Esophagus muscularis mucosa (tissue), 4 donors: ENCODE measurements around the gene DNAJA2. TPM values are rescaled to one million over a fixed set of nuclear protein-coding genes. Genes with fewer than 3 reads are reported as not detected.

ENCODE experiments used
- DNase-seq: peaks from one replicate; pipeline ENCODE4 v3.0.0-alpha.2; 2017; ENCODE audit errors: extremely low spot score
- H3K27ac ChIP-seq, 4 donors: fragments of 200-600 bp; sonication (generic); replicated peaks in 1 of 4; 1 replicate in 3 of 4; 2 replicates in 1 of 4; pipeline ENCODE4 v1.5.1; 2016 to 2019; ENCODE audit warnings: mild to moderate bottlenecking in 1 of 4
- H3K27me3 ChIP-seq, 4 donors: fragments of 200-600 bp; sonication (generic); one replicate each; pipeline versions ENCODE4 v1.5.1 to v1.6.0; 2016 to 2019
- H3K36me3 ChIP-seq, 4 donors: fragments of 200-600 bp; sonication (generic); one replicate each; pipeline ENCODE4 v1.5.1; 2016 to 2019
- H3K4me1 ChIP-seq, 4 donors: fragments of 200-600 bp; sonication (generic); one replicate each; pipeline ENCODE4 v1.5.1; 2016 to 2019
- H3K4me3 ChIP-seq, 4 donors: fragments of 200-600 bp; sonication (generic); 1 replicate in 2 of 4; 2 replicates in 2 of 4; pipeline ENCODE4 v1.5.1; 2016 to 2019; ENCODE audit warnings: mild to moderate bottlenecking in 4 of 4, moderate library complexity in 1 of 4
- H3K9me3 ChIP-seq, 4 donors: fragments of 200-600 bp; sonication (generic); 1 replicate in 3 of 4; 2 replicates in 1 of 4; pipeline ENCODE4 v1.5.1; 2016 to 2019
- CTCF ChIP-seq, 3 experiments: fragments of 200-600 bp in 2 of 3; fragments of 450-650 bp in 1 of 3; sonication (generic) in 2 of 3; IDR thresholded peaks; one replicate each; pipeline ENCODE4 v1.5.1; 2017 to 2019; ENCODE audit warnings: antibody characterized with exemption in 3 of 3, mild to moderate bottlenecking in 2 of 3, moderate library complexity in 1 of 3
- EP300 ChIP-seq: sonication (generic); formaldehyde crosslinking; IDR thresholded peaks from one replicate; pipeline ENCODE4 v1.6.1; 2017; ENCODE audit warnings: antibody characterized with exemption
- POLR2A ChIP-seq: fragments of 450-650 bp; IDR thresholded peaks from one replicate; pipeline ENCODE4 v1.6.1; 2017; ENCODE audit warnings: antibody characterized with exemption, moderate library complexity, mild to moderate bottlenecking, low read depth
- POLR2AphosphoS5 ChIP-seq, 2 donors: sonication (generic); formaldehyde crosslinking; IDR thresholded peaks; one replicate each; pipeline ENCODE4 v1.6.1; 2017; ENCODE audit warnings: antibody characterized with exemption in 2 of 2
- WGBS: methylation state at CpG from one replicate; pipeline ENCODE4 v1.1.5; 2018; 5-methylcytosine and 5-hydroxymethylcytosine counted together
- intact Hi-C: fragments of 100-400 bp; cut with DNase I; formaldehyde crosslinking; loops from one replicate; pipeline ENCODE4 v1.15.1; 2023
- total RNA-seq, 4 donors: library from RNA; depleted of rRNA; stranded (reverse); fragments of >200 nt; gene quantifications; one replicate each; pipeline versions ENCODE4 v1.1.0 to v1.2.1, GENCODE V29; 2016

Gene DNAJA2
- total RNA-seq, 4 donors from 2014 or later, result 48.4 to 68.2 (median 56.0) TPM

DNA sequence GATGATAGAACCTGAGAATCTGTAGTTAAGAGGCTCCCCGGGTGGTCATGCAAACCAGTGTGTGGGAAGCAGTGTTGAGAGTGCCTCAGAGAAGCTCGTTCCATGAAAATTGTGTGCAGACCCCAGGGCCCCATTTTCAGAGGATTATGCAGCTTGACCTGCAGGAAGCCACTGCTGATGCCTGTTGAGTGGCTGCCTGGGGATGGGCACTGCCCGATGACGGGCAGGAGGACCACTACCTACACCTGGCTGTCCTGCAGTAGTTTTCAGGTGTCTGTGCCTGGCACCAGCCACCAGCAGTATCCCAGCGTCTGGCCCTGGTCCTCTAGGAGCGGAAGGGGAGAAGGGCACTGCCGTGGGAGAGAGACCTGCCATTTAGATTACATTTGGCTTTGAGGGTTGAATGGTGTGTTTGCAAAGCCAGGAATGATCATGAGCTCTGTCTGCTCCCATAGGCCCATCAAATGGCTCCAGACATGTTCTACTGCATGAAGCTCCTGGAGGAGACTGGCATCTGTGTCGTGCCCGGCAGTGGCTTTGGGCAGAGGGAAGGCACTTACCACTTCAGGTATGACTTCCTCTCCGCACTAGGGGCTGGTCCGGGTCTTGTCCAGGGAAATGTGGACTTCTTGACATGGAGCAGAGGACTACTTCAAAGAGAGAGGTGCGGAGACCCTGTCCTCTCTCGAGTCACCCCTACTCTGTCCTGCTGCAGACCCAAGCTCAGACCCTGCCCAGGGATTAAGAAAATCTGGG is 46.8 kb downstream of the DNAJA2 start:
- Histone ChIP-seq H3K4me1 (peaks cover 4 to 8% (median 6%) of the 10 kb centered on the region in 4 donors), H3K9me3 (no peaks in the 10 kb centered on the region), H3K27ac (no peak overlapping the region), H3K4me3 (no peak overlapping the region), H3K36me3 (peaks cover 6 to 65% (median 39%) of the 10 kb centered on the region in 4 donors), H3K27me3 (no peaks in the 10 kb centered on the region)
- TF ChIP-seq POLR2AphosphoS5 (IDR thresholded peaks at IDR 0.05) (no peak), EP300 (no peak), CTCF (IDR thresholded peaks at IDR 0.05) (no peak)
- intact Hi-C loops, result no loop called here
- no peak for DNase-seq
- 95% methylated on average over 7 of the region's 13 CpGs for WGBS

GRCh38 chr16:46924402-46924801 is 49.1 kb downstream of the DNAJA2 start:
- intact Hi-C loops, result no loop called here
- no peak for DNase-seq
- Histone ChIP-seq H3K27ac (no peak overlapping the region), H3K4me1 (peaks cover 0 to 5% (median under 1%) of the 10 kb centered on the region in 4 donors), H3K27me3 (no peaks in the 10 kb centered on the region), H3K4me3 (no peak overlapping the region), H3K9me3 (no peaks in the 10 kb centered on the region), H3K36me3 (peaks cover 6 to 66% (median 39%) of the 10 kb centered on the region in 4 donors)
- no CpG with 5 or more reads among the region's 6 CpGs for WGBS
- TF ChIP-seq POLR2A (no peak), POLR2AphosphoS5 (IDR thresholded peaks at IDR 0.05) (no peak), CTCF (IDR thresholded peaks at IDR 0.05) (no peak), EP300 (no peak)

DNA sequence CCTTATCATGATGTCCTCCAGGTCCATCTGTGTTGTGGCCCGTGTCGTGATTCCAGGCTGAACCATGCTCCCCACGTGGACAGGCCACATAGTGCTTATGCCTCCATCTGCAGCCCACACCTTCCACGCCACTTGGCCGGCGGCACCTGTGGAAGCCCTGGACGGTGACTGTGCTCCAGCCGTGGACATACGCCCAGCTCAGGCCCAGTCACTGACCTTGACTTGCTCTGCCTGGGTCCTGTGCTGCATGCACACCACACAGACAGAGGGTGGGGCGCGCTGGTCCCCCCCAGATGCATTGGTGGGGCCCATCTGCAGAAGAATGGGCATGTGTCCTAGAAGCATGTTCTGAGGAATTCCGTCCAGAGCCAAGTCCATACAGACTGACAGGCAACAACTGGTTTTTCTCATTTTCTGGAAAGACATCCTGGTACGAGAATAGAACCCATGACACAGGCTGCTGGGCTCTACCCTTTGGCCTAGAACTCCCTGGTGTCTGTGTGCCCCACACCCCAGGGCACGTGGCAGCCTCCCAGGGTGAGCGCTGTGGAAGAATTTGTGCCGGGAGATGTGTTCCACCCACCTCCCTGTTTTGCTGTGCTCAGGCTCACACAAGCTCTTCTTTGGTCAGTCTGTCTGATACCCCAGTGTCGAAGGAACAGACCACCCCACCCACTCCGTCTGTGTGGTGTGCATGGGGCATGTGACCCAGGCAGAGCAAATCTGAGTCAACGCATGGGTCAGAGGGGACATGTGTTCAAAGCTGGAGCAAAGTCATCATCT is 49.8 kb downstream of the DNAJA2 start:
- no peak for TF ChIP-seq POLR2A
- TF ChIP-seq CTCF (IDR thresholded peaks at IDR 0.05), result no peak
- TF ChIP-seq EP300, result no peak
- no peak for TF ChIP-seq POLR2AphosphoS5 (IDR thresholded peaks at IDR 0.05)
- intact Hi-C loops, result no loop called here
- no peak for DNase-seq
- WGBS, result 84% methylated on average over 10 of the region's 19 CpGs
- Histone ChIP-seq H3K27ac (no peak overlapping the region), H3K36me3 (peaks cover 6 to 66% (median 37%) of the 10 kb centered on the region in 4 donors), H3K4me3 (no peak overlapping the region), H3K27me3 (no peaks in the 10 kb centered on the region), H3K4me1 (peaks cover 0 to 5% (median 0%) of the 10 kb centered on the region in 4 donors), H3K9me3 (no peaks in the 10 kb centered on the region)

- H3K27ac ChIP-seq, result no peak overlapping the region
- 98% methylated on average over 6 of the region's 10 CpGs for WGBS
- H3K9me3 ChIP-seq, result no peaks in the 10 kb centered on the region
- TF ChIP-seq POLR2AphosphoS5 (IDR thresholded peaks at IDR 0.05) (no peak), EP300 (no peak), POLR2A (no peak), CTCF (IDR thresholded peaks at IDR 0.05) (no peak)
- peaks cover 6 to 61% (median 39%) of the 10 kb centered on the region in 4 donors for H3K36me3 ChIP-seq
- H3K4me3 ChIP-seq, result no peak overlapping the region
- intact Hi-C loops, result no loop called here
- no peaks in the 10 kb centered on the region for H3K27me3 ChIP-seq
- peaks cover 0 to 5% (median 0%) of the 10 kb centered on the region in 4 donors for H3K4me1 ChIP-seq
- DNase-seq, result no peak
Measured at GRCh38 chr16:46922239-46922638, 51.2 kb downstream of the DNAJA2 start.
